Testis (tissue), 2 donors: ENCODE results near the gene FLNB.

Experiments
- CTCF ChIP-seq, 3 experiments: fragments of 450-650 bp in 2 of 3; fragments of 200-600 bp in 1 of 3; sonication (generic) in 1 of 3; IDR thresholded peaks; one replicate each; pipeline ENCODE4 v1.5.1; 2016 to 2019; ENCODE audit warnings: antibody characterized with exemption in 3 of 3, mild to moderate bottlenecking in 2 of 3, moderate library complexity in 1 of 3
- POLR2A ChIP-seq: fragments of 450-650 bp; IDR thresholded peaks from one replicate; pipeline ENCODE4 v1.6.1; 2017; ENCODE audit warnings: antibody characterized with exemption, mild to moderate bottlenecking, moderate library complexity

- TF ChIP-seq CTCF (IDR thresholded peaks at IDR 0.05) (no peak), POLR2A (no peak)
Observed at GRCh38 chr3:58154626-58155449, 146.6 kb downstream of the FLNB start.
